Retina (tissue), 1 donor: Measurements from ENCODE around the gene ATP2C1.
"Not testable (repeated sequence)": the region's sequence is repeated elsewhere in the genome, so short reads cannot be mapped to it uniquely, and the experiment has no call there.

Experiments
- DNase-seq: peaks from one replicate; pipeline ENCODE4 v3.0.0-alpha.2; 2016

ATP2C1 gene

GRCh38 chr3:130991126-130991525 lies 97.2 kb downstream of the ATP2C1 start:
- DNase-seq, result no peak

- no peak for DNase-seq
Observed at GRCh38 chr3:130992344-130992743, 98.5 kb downstream of the ATP2C1 start.

GRCh38 chr3:130997289-130997688 lies 103.4 kb downstream of the ATP2C1 start:
- DNase-seq, result no peak

- DNase-seq, result no peak
Observed at GRCh38 chr3:131001071-131001470, 107.2 kb downstream of the ATP2C1 start.

GRCh38 chr3:131004603-131005002 lies 110.7 kb downstream of the ATP2C1 start:
- no peak for DNase-seq

- DNase-seq, result no peak
Observed at GRCh38 chr3:131007256-131007655, 113.4 kb downstream of the ATP2C1 start.

GRCh38 chr3:131007782-131008181 lies 113.9 kb downstream of the ATP2C1 start:
- no peak for DNase-seq

- DNase-seq, result no peak
Observed at GRCh38 chr3:131008326-131008725, 114.4 kb downstream of the ATP2C1 start.

- DNase-seq, result no peak
Observed at GRCh38 chr3:131009698-131010097, 115.8 kb downstream of the ATP2C1 start.

GRCh38 chr3:131018970-131019369 lies 125.1 kb downstream of the ATP2C1 start:
- DNase-seq, result no peak

- DNase-seq, result no peak
Observed at GRCh38 chr3:131020122-131020693, 126.3 kb downstream of the ATP2C1 start.

- DNase-seq, result no peak
Observed at GRCh38 chr3:131025539-131025938, 131.7 kb downstream of the ATP2C1 start.

- DNase-seq, result peak; percentile 95
Observed at GRCh38 chr3:131026321-131027151, 132.7 kb downstream of the ATP2C1 start, which contains the start of the genes ASTE1 and NEK11. TSS of gene ASTE1 (minus strand) at chr3:131026825. CDS start at chr3:131025306, 1,519 bp downstream. TSS of gene NEK11 (plus strand) at chr3:131026877. CDS start at chr3:131029709, 2,832 bp downstream.

GRCh38 chr3:131028844-131029243 lies 135.0 kb downstream of the ATP2C1 start:
- DNase-seq, result no peak

- DNase-seq, result no peak
Observed at GRCh38 chr3:131031660-131032059, 137.8 kb downstream of the ATP2C1 start.

GRCh38 chr3:131033480-131034080 lies 139.7 kb downstream of the ATP2C1 start:
- no peak for DNase-seq

- DNase-seq, result no peak
Observed at GRCh38 chr3:131036200-131036816, 142.4 kb downstream of the ATP2C1 start.

- DNase-seq, result no peak
Observed at GRCh38 chr3:131036986-131037385, 143.1 kb downstream of the ATP2C1 start.

GRCh38 chr3:131038326-131038725 lies 144.4 kb downstream of the ATP2C1 start:
- no peak for DNase-seq

- not testable (repeated sequence) for DNase-seq
Observed at GRCh38 chr3:131042271-131042985, 148.5 kb downstream of the ATP2C1 start.

GRCh38 chr3:131047582-131047981 lies 153.7 kb downstream of the ATP2C1 start:
- no peak for DNase-seq

- DNase-seq, result no peak
Observed at GRCh38 chr3:131048030-131048429, 154.1 kb downstream of the ATP2C1 start.

GRCh38 chr3:131050001-131050400 lies 156.1 kb downstream of the ATP2C1 start:
- peak; percentile 51 for DNase-seq
